GM12865 (cell line): Measurements from ENCODE around the gene SURF6.
A peak's percentile ranks its signal among the peaks of the same experiment; 100 is the strongest.

Experiments
- DNase-seq: peaks from one replicate; pipeline ENCODE4 v3.0.0; 2010; ENCODE audit warnings: low read depth
- H3K4me3 ChIP-seq: 2 replicates; pipeline ENCODE4 v1.5.1; 2011; ENCODE audit warnings: mild to moderate bottlenecking, low read depth, low read length, control low read depth
- CTCF ChIP-seq: IDR thresholded peaks from 2 replicates; pipeline ENCODE4 v1.5.1; 2011; ENCODE audit warnings: low read length, control low read depth, low read depth, inconsistent platforms; ENCODE audit not compliant: insufficient read depth; ENCODE audit errors: missing control alignments

The SURF6 gene

GRCh38 chr9:133347515-133347984 is 11.6 kb upstream of the SURF6 start:
- peak; percentile 66 for DNase-seq
- peak overlapping the region; percentile 92 for H3K4me3 ChIP-seq
- TF ChIP-seq CTCF, result no peak

DNA sequence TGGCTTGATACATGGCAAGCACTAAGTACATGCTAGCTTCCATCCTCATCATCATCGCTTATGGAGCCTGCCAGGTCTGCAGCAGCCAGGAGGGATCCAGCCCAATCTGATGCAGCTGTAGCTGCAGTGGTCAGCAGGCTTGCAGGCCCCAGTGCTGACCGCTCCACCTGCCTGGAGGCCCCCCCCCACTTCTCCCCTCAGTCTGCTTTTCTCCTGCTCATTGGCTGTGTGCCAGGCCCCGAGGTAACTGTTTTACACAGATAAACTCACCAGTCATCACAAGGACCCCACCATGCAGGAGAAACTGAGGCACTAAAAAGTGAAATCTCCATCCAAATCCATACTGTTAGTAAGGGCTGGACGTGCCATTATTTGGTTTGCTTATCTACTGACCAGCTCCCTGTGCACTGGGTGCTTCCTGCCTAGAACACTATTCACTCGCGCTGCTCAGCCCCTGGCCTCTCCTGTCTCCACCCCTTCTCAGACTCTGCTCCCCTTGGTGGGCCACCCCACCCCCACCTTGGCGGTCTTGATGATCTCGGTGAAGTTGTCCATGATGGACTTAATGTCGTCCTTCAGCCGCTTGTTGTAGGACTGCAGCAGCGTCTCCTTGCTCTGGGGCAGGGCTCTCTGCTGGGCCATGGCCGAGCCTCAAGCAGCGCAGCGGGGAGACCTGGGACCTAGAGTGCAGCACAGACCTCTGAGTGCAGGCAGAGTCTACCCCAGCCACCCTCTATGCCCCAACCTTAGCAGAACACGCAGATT is 10.2 kb upstream of the SURF6 start:
- TF ChIP-seq CTCF, result no peak
- peak overlapping the region; percentile 92 for H3K4me3 ChIP-seq
- DNase-seq, result no peak

- no peak for DNase-seq
- no peak for TF ChIP-seq CTCF
- H3K4me3 ChIP-seq, result no peak overlapping the region
Observed at GRCh38 chr9:133345596-133345995, 9.6 kb upstream of the SURF6 start.

DNA sequence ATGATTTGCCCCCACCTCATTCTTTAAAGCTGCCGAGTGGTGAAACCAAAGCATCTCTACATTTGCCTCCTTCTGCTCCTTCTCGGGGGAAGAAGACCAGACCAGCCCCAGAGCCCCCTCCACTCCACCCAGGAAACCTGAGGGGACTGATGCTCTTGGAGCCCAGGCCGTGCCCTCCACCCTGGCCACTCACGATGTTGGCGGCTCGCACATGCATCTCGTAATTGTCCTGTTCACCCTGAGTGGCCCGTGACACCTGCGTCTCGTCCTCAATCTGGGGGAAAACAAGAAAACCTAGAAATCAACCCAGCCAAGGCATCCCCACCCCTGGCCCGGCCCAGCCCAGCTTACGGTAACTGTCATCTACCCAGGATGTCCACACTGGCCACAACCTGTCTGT is 9.0 kb upstream of the SURF6 start:
- no peak overlapping the region for H3K4me3 ChIP-seq
- DNase-seq, result no peak
- TF ChIP-seq CTCF, result no peak

DNA sequence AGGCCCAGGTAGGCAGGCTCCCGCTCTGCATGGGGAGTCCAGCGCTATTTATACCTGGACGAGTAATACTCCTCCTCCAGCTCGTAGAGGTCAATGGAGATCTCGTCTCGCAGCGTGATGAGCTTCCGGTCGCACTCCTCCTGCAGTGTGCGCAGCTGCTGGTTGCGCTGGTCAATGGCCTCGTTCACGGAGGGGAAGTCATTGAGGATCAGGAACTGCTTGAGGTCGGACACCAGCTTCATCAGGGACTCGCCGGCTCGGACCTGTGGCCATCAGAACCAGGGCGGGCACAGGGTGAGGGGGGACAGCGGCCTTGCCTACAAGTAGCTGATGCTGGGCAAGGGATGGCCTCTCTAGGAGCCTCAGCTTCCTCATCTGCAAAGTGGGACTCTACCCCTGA is 8.1 kb upstream of the SURF6 start:
- no peak for TF ChIP-seq CTCF
- DNase-seq, result no peak
- no peak overlapping the region for H3K4me3 ChIP-seq

GRCh38 chr9:133342570-133342969 is 6.6 kb upstream of the SURF6 start:
- DNase-seq, result no peak
- TF ChIP-seq CTCF, result no peak
- H3K4me3 ChIP-seq, result no peak overlapping the region

DNA sequence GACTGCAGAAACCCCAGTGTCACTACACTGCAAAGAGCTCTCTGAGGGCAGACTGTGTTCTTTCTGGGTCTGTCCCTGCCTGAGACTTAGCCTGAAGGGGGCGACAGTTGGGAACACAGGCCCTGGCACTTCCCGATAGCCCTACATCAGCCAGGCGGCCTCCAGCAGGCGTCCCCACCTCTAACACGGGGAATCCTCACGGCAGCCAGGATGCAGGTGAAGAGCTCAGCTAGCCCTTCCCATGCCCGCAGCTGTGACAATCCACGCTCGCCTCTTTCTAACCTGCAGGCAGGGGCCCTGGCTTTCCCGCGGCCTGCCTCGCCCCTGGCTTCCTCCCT is 6.0 kb upstream of the SURF6 start:
- no peak overlapping the region for H3K4me3 ChIP-seq
- no peak for DNase-seq
- no peak for TF ChIP-seq CTCF
